GM12878 (cell line): ENCODE results near the gene ADGRD1.

Source experiments
- ASH2L ChIP-seq: fragments of 300-600, 200-600 bp; sonication (generic); IDR thresholded peaks from 2 replicates; pipeline ENCODE4 v1.6.1; 2017; ENCODE audit warnings: low read depth, mild to moderate bottlenecking, borderline replicate concordance
- EP300 ChIP-seq, 2 experiments: fragments of 150-350 bp in 1 of 2; IDR thresholded peaks; 2 replicates each; pipeline ENCODE4 v1.6.1; 2011 to 2012; ENCODE audit warnings: low read depth in 2 of 2, low read length in 2 of 2, borderline replicate concordance in 1 of 2, improper control_type of control experiment in 1 of 2, inconsistent platforms in 1 of 2; ENCODE audit not compliant: control insufficient read depth in 1 of 2
- MXI1 ChIP-seq: fragments of 150-350 bp; IDR thresholded peaks from 2 replicates; pipeline ENCODE4 v1.6.1; 2011; ENCODE audit warnings: low read depth, mild to moderate bottlenecking, inconsistent platforms, low read length, improper control_type of control experiment
- POLR2A ChIP-seq: IDR thresholded peaks from 2 replicates; pipeline ENCODE4 v1.6.1; 2011; ENCODE audit warnings: low read depth, mild to moderate bottlenecking, low read length
- RFX5 ChIP-seq: IDR thresholded peaks from 2 replicates; pipeline ENCODE4 v1.6.1; 2011; ENCODE audit warnings: low read depth, low read length, improper control_type of control experiment
- SIN3A ChIP-seq: IDR thresholded peaks from 2 replicates; pipeline ENCODE4 v1.6.1; 2012; ENCODE audit warnings: low read depth, low read length, improper control_type of control experiment
- STAT3 ChIP-seq: IDR thresholded peaks from 2 replicates; pipeline ENCODE4 v1.6.1; 2011; ENCODE audit warnings: low read depth, low read length, improper control_type of control experiment
- TF ChIP-seq, protein P1 (sequence below), 3 experiments: IDR thresholded peaks in 2 of 3; conservative IDR thresholded peaks in 1 of 3; 2 replicates each; pipeline ENCODE4 v1.5.1; 2011; ENCODE audit warnings: low read depth in 3 of 3, low read length in 3 of 3, mild to moderate bottlenecking in 3 of 3, control low read depth in 2 of 3, moderate library complexity in 2 of 3, inconsistent platforms in 1 of 3, mixed read lengths in 1 of 3; ENCODE audit not compliant: control insufficient read depth in 2 of 3, insufficient read depth in 1 of 3; ENCODE audit errors: extremely low read depth in 1 of 3
- TF ChIP-seq, protein P2 (sequence below): IDR thresholded peaks from 2 replicates; pipeline ENCODE4 v1.6.1; 2012; ENCODE audit warnings: improper control_type of control experiment, low read depth, low read length; ENCODE audit not compliant: insufficient replicate concordance
- TF ChIP-seq, protein P3 (sequence below): fragments of 150-350 bp; IDR thresholded peaks from 2 replicates; pipeline ENCODE4 v1.6.1; 2016; ENCODE audit warnings: low read depth, low read length
- TF ChIP-seq, protein P4 (sequence below): IDR thresholded peaks from 2 replicates; pipeline ENCODE4 v1.6.1; 2012; ENCODE audit warnings: low read depth, low read length, improper control_type of control experiment
- TF ChIP-seq, protein P5 (sequence below): fragments of 150-350 bp; IDR thresholded peaks from 2 replicates; pipeline ENCODE4 v1.6.1; 2014; ENCODE audit warnings: mild to moderate bottlenecking, low read depth, low read length

DNA sequence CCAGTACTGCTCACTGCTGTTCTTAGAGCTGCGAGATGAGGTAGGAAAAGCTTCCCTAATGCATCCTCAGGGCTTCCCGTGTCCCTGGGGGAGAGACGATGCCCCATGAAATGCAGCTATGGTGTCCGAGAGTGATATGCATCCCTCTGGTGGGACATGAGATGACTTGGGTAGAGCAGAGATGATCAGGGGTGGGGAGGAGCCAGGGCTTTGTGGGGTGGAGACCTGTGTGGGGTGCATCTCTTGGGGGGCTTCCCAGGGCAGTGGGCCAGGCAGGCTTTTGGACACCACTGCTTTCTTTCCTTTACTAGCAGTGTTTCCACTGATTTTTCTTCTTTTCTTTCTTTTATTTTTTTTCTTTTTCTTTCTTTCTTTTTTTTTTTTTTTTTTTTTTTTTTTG lies 147.3 kb downstream of the ADGRD1 start:
- TF ChIP-seq MXI1 (no peak), SIN3A (no peak), STAT3 (no peak), ASH2L (no peak), RFX5 (no peak), POLR2A (no peak), EP300 (IDR thresholded peaks at IDR 0.05; ENCODE audit: borderline replicate concordance in 1 of 2, control insufficient read depth in 1 of 2, low read depth in 2 of 2, low read length in 2 of 2) (no peak)
- TF ChIP-seq, protein P1, sequence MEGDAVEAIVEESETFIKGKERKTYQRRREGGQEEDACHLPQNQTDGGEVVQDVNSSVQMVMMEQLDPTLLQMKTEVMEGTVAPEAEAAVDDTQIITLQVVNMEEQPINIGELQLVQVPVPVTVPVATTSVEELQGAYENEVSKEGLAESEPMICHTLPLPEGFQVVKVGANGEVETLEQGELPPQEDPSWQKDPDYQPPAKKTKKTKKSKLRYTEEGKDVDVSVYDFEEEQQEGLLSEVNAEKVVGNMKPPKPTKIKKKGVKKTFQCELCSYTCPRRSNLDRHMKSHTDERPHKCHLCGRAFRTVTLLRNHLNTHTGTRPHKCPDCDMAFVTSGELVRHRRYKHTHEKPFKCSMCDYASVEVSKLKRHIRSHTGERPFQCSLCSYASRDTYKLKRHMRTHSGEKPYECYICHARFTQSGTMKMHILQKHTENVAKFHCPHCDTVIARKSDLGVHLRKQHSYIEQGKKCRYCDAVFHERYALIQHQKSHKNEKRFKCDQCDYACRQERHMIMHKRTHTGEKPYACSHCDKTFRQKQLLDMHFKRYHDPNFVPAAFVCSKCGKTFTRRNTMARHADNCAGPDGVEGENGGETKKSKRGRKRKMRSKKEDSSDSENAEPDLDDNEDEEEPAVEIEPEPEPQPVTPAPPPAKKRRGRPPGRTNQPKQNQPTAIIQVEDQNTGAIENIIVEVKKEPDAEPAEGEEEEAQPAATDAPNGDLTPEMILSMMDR (IDR thresholded peaks at IDR 0.05 in 2 of 3, conservative IDR thresholded peaks at IDR 0.05 in 1 of 3; ENCODE audit: control insufficient read depth in 2 of 3, extremely low read depth in 1 of 3, insufficient read depth in 1 of 3, low read depth in 3 of 3, low read length in 3 of 3): no peak
- TF ChIP-seq, protein P2, sequence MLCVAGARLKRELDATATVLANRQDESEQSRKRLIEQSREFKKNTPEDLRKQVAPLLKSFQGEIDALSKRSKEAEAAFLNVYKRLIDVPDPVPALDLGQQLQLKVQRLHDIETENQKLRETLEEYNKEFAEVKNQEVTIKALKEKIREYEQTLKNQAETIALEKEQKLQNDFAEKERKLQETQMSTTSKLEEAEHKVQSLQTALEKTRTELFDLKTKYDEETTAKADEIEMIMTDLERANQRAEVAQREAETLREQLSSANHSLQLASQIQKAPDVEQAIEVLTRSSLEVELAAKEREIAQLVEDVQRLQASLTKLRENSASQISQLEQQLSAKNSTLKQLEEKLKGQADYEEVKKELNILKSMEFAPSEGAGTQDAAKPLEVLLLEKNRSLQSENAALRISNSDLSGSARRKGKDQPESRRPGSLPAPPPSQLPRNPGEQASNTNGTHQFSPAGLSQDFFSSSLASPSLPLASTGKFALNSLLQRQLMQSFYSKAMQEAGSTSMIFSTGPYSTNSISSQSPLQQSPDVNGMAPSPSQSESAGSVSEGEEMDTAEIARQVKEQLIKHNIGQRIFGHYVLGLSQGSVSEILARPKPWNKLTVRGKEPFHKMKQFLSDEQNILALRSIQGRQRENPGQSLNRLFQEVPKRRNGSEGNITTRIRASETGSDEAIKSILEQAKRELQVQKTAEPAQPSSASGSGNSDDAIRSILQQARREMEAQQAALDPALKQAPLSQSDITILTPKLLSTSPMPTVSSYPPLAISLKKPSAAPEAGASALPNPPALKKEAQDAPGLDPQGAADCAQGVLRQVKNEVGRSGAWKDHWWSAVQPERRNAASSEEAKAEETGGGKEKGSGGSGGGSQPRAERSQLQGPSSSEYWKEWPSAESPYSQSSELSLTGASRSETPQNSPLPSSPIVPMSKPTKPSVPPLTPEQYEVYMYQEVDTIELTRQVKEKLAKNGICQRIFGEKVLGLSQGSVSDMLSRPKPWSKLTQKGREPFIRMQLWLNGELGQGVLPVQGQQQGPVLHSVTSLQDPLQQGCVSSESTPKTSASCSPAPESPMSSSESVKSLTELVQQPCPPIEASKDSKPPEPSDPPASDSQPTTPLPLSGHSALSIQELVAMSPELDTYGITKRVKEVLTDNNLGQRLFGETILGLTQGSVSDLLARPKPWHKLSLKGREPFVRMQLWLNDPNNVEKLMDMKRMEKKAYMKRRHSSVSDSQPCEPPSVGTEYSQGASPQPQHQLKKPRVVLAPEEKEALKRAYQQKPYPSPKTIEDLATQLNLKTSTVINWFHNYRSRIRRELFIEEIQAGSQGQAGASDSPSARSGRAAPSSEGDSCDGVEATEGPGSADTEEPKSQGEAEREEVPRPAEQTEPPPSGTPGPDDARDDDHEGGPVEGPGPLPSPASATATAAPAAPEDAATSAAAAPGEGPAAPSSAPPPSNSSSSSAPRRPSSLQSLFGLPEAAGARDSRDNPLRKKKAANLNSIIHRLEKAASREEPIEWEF: no peak
- TF ChIP-seq, protein P3, sequence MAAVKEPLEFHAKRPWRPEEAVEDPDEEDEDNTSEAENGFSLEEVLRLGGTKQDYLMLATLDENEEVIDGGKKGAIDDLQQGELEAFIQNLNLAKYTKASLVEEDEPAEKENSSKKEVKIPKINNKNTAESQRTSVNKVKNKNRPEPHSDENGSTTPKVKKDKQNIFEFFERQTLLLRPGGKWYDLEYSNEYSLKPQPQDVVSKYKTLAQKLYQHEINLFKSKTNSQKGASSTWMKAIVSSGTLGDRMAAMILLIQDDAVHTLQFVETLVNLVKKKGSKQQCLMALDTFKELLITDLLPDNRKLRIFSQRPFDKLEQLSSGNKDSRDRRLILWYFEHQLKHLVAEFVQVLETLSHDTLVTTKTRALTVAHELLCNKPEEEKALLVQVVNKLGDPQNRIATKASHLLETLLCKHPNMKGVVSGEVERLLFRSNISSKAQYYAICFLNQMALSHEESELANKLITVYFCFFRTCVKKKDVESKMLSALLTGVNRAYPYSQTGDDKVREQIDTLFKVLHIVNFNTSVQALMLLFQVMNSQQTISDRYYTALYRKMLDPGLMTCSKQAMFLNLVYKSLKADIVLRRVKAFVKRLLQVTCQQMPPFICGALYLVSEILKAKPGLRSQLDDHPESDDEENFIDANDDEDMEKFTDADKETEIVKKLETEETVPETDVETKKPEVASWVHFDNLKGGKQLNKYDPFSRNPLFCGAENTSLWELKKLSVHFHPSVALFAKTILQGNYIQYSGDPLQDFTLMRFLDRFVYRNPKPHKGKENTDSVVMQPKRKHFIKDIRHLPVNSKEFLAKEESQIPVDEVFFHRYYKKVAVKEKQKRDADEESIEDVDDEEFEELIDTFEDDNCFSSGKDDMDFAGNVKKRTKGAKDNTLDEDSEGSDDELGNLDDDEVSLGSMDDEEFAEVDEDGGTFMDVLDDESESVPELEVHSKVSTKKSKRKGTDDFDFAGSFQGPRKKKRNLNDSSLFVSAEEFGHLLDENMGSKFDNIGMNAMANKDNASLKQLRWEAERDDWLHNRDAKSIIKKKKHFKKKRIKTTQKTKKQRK: no peak
- TF ChIP-seq, protein P4, sequence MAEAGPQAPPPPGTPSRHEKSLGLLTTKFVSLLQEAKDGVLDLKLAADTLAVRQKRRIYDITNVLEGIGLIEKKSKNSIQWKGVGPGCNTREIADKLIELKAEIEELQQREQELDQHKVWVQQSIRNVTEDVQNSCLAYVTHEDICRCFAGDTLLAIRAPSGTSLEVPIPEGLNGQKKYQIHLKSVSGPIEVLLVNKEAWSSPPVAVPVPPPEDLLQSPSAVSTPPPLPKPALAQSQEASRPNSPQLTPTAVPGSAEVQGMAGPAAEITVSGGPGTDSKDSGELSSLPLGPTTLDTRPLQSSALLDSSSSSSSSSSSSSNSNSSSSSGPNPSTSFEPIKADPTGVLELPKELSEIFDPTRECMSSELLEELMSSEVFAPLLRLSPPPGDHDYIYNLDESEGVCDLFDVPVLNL: no peak
- TF ChIP-seq, protein P5, sequence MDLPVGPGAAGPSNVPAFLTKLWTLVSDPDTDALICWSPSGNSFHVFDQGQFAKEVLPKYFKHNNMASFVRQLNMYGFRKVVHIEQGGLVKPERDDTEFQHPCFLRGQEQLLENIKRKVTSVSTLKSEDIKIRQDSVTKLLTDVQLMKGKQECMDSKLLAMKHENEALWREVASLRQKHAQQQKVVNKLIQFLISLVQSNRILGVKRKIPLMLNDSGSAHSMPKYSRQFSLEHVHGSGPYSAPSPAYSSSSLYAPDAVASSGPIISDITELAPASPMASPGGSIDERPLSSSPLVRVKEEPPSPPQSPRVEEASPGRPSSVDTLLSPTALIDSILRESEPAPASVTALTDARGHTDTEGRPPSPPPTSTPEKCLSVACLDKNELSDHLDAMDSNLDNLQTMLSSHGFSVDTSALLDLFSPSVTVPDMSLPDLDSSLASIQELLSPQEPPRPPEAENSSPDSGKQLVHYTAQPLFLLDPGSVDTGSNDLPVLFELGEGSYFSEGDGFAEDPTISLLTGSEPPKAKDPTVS: no peak
